NCI-H526 (cell line): ENCODE measurements around the gene TEX264.
A peak's percentile ranks its signal among the peaks of the same experiment; 100 is the strongest.
"Not testable (repeated sequence)": the region's sequence is repeated elsewhere in the genome, so short reads cannot be mapped to it uniquely, and the experiment has no call there.

Experiments
- DNase-seq, 2 experiments: peaks; one replicate each; lab custom pipeline; 2025; lab: John Stamatoyannopoulos, UW

The TEX264 gene

GRCh38 chr3:51670823-51671733 is at the start of gene TEX264:
Gene TEX264, plus strand, starts transcription at chr3:51671252. Its CDS starts 3,053 bp downstream, at chr3:51674305.
- peak; percentile 31 to 91 for DNase-seq

DNA sequence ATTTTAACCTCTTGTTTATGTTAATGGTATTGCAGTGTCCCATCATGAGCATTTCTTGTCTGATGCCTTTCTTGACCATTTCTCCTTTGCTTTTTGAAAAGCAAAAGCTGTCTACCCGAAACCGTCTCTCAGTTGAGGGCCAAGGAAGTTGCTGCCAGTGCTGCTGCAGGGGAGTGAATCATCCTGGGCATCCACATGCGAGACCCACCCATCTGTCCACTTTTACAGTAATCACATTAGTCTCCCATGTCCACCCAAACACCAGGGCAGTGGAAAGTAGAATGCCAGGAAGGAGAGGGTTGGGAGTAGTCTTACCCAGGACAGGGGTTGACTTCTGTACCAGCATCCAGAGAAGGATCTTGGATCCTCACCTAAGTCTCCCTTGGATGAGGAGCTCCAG is 48.6 kb upstream of the TEX264 start:
- no peak for DNase-seq

GRCh38 chr3:51622868-51623267 is 48.2 kb upstream of the TEX264 start:
- DNase-seq: no peak

DNA sequence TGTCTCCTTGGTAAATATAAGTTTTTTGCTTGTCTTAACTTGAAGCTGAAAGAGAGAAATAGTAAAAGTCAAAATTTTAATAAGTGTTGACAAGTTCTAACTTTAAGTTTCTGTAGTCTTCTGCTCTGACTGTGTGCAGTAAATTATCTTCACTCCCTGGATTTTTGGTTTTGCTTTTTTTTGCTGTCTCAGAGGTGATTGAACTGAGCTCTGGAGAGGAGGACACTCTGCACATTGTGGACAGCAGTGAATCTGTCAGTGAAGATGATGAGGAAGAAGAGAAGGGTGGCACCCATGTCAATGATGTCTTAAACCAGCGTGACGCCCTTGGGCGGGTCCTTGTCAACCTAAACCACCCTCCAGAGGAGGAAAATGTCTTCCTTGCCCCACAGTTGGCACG is 40.5 kb upstream of the TEX264 start:
- no peak for DNase-seq

- no peak for DNase-seq
Measured at GRCh38 chr3:51637144-51637940, 33.7 kb upstream of the TEX264 start.

DNA sequence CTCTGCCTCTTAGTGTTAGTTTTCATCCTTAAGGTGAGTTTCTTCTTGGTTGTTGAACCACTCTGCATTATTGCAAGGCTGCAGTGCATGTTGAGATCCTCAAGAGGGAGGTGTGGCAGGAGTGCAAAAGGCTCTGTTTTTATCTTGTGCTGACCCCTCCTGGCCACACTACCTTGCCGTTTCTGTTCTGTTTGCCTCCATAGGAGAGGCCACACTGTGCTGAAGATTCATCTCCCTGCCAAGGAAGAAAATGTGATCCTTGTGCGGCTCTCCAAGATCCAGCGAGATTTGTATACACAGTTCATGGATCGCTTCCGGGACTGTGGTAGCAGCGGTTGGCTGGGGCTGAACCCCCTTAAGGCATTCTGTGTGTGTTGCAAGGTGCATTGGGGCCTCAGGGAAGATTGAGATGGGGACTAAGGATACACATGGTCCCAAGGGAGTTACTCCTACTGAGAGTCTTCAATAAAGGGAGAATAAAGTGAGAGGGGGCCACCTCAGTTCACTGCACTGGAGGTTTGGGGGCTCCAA is 33.0 kb upstream of the TEX264 start:
- DNase-seq: peak; percentile 26 to 75

DNA sequence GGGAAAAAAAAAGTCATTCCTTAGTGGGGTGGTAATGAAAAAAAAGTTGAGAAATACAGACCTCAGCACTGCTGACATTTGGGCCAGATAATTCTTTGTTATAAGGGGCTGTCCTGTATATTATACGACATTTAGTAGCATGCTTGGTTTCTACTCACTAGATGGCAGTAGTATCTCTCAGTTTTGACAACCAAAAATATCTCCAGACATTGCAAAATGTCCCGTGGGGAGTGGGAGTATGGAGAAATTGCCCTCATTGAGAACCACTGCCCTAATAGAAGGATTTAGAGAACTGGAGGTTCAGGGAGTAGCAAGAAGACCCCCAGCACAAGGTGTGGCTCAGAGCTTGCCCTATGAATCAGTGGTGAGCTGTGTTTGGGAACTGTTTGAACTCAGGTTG is 28.6 kb upstream of the TEX264 start:
- DNase-seq: peak in 1 of 2 experiments; percentile 6

DNA sequence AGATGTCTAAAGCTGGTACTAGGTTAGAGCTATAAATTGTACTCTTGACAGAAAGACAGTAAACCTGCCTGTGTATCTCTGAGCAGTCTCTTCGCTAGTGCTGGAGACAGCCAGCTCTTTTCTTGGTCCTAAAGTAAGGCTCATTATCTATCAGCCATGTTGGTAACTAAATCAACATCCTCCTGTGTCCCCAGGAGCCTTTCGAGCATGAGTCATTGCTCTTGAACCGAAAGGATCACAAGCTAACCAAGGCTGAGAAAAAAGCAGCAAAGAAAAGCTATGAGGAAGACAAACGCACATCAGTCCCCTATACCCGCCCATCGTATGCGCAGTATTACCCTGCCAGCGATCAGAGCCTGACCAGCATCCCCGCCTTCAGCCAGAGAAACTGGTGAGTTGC is 25.0 kb upstream of the TEX264 start:
- no peak for DNase-seq

- not testable (repeated sequence) for DNase-seq
Measured at GRCh38 chr3:51652103-51652502, 18.9 kb upstream of the TEX264 start.

DNA sequence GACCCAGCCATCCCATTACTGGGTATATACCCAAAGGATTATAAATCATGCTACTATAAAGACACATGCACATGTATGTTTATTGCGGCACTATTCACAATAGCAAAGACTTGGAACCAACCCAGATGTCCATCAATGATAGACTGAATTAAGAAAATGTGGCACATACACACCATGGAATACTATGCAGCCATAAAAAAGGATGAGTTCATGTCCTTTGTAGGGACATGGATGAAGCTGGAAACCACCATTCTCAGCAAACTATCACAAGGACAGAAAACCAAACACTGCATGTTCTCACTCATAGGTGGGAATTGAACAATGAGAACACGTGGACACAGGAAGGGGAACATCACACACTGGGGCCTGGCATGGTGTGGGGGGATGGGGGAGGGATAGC is 17.6 kb upstream of the TEX264 start:
- not testable (repeated sequence) for DNase-seq

GRCh38 chr3:51657234-51657633 is 13.8 kb upstream of the TEX264 start:
- no peak for DNase-seq

DNA sequence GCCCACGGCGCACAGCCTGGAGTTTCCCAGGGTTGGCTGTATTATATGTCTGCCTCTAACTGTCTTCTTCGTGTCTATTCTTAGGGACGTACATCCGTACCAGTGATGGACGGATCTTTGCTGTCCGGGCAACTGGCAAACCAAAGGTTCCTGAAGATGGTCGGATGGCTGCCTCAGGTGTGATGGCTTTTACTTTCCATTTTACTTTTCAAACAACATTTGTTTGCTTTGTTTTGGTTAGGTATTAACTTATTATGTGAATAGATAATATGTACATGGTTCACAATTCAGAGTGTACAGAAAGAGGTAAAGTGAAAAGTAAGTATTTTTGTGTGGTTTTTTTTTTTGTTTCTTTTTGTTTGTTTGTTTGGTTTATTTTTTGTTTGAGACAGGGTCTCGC is 11.1 kb upstream of the TEX264 start:
- no peak for DNase-seq

DNA sequence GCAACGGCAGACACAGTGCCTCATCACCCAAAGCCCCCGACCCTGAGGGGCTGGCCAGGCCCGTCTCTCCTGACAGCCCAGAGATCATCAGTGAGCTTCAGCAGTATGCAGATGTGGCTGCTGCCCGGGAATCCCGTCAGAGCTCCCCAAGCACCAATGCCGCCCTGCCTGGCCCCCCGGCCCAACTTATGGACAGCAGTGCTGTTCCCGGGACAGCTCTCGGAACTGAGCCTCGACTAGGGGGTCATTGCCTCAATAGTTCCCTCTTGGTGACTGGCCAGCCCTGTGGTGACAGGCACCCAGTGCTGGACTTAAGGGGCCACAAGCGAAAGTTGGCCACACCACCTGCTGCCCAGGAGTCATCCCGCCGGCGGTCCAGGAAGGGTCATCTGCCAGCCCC is 8.6 kb upstream of the TEX264 start:
- DNase-seq: no peak

GRCh38 chr3:51668756-51669155 is 2.3 kb upstream of the TEX264 start:
- no peak for DNase-seq

GRCh38 chr3:51669241-51670052 is 1.6 kb upstream of the TEX264 start:
- DNase-seq: peak; percentile 41 to 87

- peak in 1 of 2 experiments; percentile 14 for DNase-seq
Measured at GRCh38 chr3:51670053-51670822, 814 bp upstream of the TEX264 start.

DNA sequence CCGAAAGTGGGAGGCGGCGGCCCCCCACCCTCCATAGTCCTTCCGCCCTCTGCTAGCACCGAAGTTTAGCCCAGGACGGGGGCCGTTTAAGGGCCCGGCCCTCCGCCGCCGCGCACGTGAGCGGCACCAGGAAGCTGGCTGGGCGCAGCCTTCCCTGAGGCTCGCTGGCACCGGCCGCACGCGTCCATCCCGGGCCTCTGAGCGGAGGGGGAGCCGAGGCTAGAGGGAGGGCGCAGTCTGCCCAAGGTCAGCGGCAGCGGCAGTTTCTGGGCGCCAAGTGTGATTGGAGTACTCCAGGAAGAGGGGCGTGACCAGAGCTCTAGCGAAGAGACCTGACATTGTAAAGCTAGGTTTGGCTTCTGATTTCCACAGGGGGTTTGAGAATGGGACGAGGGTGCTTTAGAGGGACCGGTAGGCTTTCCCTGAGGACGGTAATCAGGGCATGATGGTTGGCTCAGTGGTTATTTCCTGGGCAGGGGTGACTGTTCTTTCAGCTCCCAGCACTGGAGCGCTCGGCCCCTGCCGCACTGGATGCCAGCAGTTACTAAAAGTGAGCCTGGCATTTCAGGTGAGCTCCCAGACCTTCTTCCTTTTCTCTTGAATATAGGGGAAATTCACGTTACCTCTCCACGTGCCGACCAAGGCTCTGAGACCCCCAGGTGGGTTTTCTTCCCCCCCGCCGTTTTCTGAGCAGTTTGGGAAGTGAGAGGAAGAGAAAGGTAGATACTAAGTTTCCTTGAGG is 853 bp downstream of the TEX264 start:
- peak in 1 of 2 experiments; percentile 74 for DNase-seq

- no peak for DNase-seq
Measured at GRCh38 chr3:51673181-51673801, 2.2 kb downstream of the TEX264 start.

GRCh38 chr3:51673802-51674654 is 3.0 kb downstream of the TEX264 start:
- no peak for DNase-seq
